HepG2 (cell line): Measurements from ENCODE around the gene TAF3. TPM values are rescaled to one million over a fixed set of nuclear protein-coding genes. Genes with fewer than 3 reads are reported as not detected.

Experiments used
- AFF4 ChIP-seq: sonication (generic); formaldehyde crosslinking; IDR thresholded peaks from 2 replicates; pipeline ENCODE4 v1.4.0; 2020; ENCODE audit warnings: missing genetic modification reagents
- ATRX ChIP-seq: sonication (generic); formaldehyde crosslinking; IDR thresholded peaks from 2 replicates; pipeline ENCODE4 v1.4.0; 2020; ENCODE audit warnings: missing genetic modification reagents, borderline replicate concordance
- BHLHE40 ChIP-seq: IDR thresholded peaks from 2 replicates; pipeline ENCODE4 v1.6.1; 2011; ENCODE audit warnings: low read length, improper control_type of control experiment
- CEBPB ChIP-seq: IDR thresholded peaks from 2 replicates; pipeline ENCODE4 v1.6.1; 2011; ENCODE audit warnings: low read depth, low read length, improper control_type of control experiment, borderline replicate concordance
- CTCF ChIP-seq: sonication (generic); formaldehyde crosslinking; IDR thresholded peaks from 2 replicates; pipeline ENCODE4 v1.5.0; 2020; ENCODE audit warnings: mild to moderate bottlenecking, missing genetic modification reagents, moderate library complexity
- ELF4 ChIP-seq: sonication (generic); formaldehyde crosslinking; IDR thresholded peaks from 2 replicates; pipeline ENCODE4 v1.5.0; 2020; ENCODE audit warnings: missing genetic modification reagents, mild to moderate bottlenecking, moderate library complexity, borderline replicate concordance
- GLI4 ChIP-seq: sonication (generic); formaldehyde crosslinking; IDR thresholded peaks from 2 replicates; pipeline ENCODE4 v1.5.1; 2020; ENCODE audit warnings: missing genetic modification reagents, mild to moderate bottlenecking, moderate library complexity, borderline replicate concordance
- GRHL1 ChIP-seq: sonication (generic); formaldehyde crosslinking; conservative IDR thresholded peaks from 2 replicates; pipeline ENCODE4 v1.8.0; 2022; ENCODE audit warnings: missing genetic modification reagents
- HCFC1 ChIP-seq: fragments of 150-350 bp; IDR thresholded peaks from 2 replicates; pipeline ENCODE4 v1.6.1; 2014; ENCODE audit warnings: low read depth, low read length
- SRSF1 ChIP-seq: fragments of 200-400 bp; formaldehyde crosslinking; optimal IDR thresholded peaks from 2 replicates; pipeline ENCODE3; 2017; ENCODE audit warnings: mild to moderate bottlenecking, low read depth, low read length, moderate library complexity
- ZNF101 ChIP-seq: sonication (generic); formaldehyde crosslinking; IDR thresholded peaks from 2 replicates; pipeline ENCODE4 v1.4.0; 2020; ENCODE audit warnings: mild to moderate bottlenecking, low read depth, missing genetic modification reagents, borderline replicate concordance
- ZNF18 ChIP-seq: sonication (generic); formaldehyde crosslinking; IDR thresholded peaks from 2 replicates; pipeline ENCODE4 v1.8.0; 2022; ENCODE audit warnings: mild to moderate bottlenecking, missing genetic modification reagents; ENCODE audit not compliant: insufficient replicate concordance
- ZNF234 ChIP-seq: sonication (generic); formaldehyde crosslinking; conservative IDR thresholded peaks from 2 replicates; pipeline ENCODE4 v1.5.1; 2020; ENCODE audit warnings: mild to moderate bottlenecking, missing genetic modification reagents
- ZNF496 ChIP-seq: sonication (generic); formaldehyde crosslinking; IDR thresholded peaks from 2 replicates; pipeline ENCODE4 v1.8.1; 2023; ENCODE audit warnings: mild to moderate bottlenecking, moderate library complexity, missing genetic modification reagents; ENCODE audit not compliant: insufficient replicate concordance
- ZNF704 ChIP-seq: sonication (generic); formaldehyde crosslinking; IDR thresholded peaks from 2 replicates; pipeline ENCODE4 v1.8.1; 2023; ENCODE audit warnings: mild to moderate bottlenecking, inconsistent platforms, moderate library complexity, missing genetic modification reagents, borderline replicate concordance
- ZNF772 ChIP-seq: sonication (generic); formaldehyde crosslinking; IDR thresholded peaks from 2 replicates; pipeline ENCODE4 v1.5.0; 2020; ENCODE audit warnings: mild to moderate bottlenecking, missing genetic modification reagents
- polyA plus RNA-seq, 8 experiments: library from polyadenylated mRNA; depleted of rRNA in 3 of 8; stranded (reverse) in 7 of 8; unstranded in 1 of 8; fragments of >200 nt; fragmentation: Illumina TruSeq in 4 of 8; extraction: Trizol in 4 of 8; gene quantifications; 2 replicates each; pipeline versions ENCODE4 v1.2.1 to v1.2.3, GENCODE V29; 2011 to 2016; ENCODE audit warnings: low read depth in 4 of 8, missing spikeins in 1 of 8, mixed read lengths in 1 of 8; ENCODE audit not compliant: insufficient read depth in 1 of 8
- total RNA-seq, 5 experiments: library from RNA; depleted of rRNA; stranded (reverse); fragments of >200 nt; fragmentation: Illumina TruSeq; extraction: Trizol; gene quantifications; 2 replicates each; pipeline ENCODE4 v1.2.3, GENCODE V29; 2016; ENCODE audit warnings: low read depth in 1 of 5

TAF3 gene
- total and polyA plus RNA-seq, 2 of the 13 experiments (the other 11 are each of a cell fraction or from before 2014, with no cell fraction given): 1.7 to 2.9 TPM

- TF ChIP-seq ZNF704 (CRISPR knock-in tag) (no peak), CTCF (CRISPR knock-in tag) (no peak), SRSF1 (no peak), GLI4 (no peak), AFF4 (CRISPR knock-in tag) (no peak), ZNF101 (CRISPR knock-in tag) (no peak), ZNF496 (CRISPR knock-in tag) (no peak), ATRX (CRISPR knock-in tag) (no peak), ELF4 (CRISPR knock-in tag) (no peak), HCFC1 (no peak), BHLHE40 (peak; percentile 65), ZNF772 (CRISPR knock-in tag) (no peak), GRHL1 (CRISPR knock-in tag) (no peak), CEBPB (no peak), ZNF234 (CRISPR knock-in tag) (no peak), ZNF18 (no peak)
Measured at GRCh38 chr10:8050556-8051108, 232.3 kb downstream of the TAF3 start (continued).
